ENCODE measurements around the gene FLT1.

Gene FLT1

DNA sequence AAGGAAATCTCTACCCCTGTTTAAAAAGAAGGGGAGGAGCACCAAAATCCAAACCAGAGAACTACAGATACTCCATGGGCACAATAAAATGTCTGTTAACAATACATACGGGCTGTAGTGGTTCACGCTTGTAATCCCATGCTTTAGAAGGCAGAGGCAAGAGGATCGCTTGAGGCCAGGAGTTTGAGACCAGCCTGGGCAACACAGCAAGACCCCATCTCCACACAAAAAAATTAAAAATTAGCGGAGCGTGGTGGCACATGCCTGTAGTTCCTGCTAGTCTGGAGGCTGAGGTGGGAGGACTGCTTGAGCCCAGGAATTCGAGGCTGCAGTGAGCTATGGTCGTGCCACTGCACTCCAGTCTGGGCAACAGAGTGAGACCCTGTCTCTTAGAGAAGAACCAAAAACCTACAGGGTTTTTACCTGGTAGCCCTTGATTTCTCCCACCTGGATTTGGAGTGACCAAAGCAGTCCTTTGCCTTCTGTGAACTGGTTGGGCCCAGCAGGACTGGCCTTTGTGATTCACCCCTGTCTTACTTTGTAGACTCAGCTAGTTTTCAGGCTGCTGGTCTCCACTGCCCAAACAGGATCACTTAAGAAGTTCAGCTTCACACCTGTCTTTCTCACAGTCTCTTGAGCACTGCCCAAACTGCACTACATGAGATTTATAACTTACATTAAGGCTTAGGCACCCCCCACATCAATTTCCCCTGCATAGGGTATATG, 38.7 kb upstream of the FLT1 start:
- no peak for TF ChIP-seq ZNF274 (IDR thresholded peaks at IDR 0.05; ENCODE audit: low read depth, low read length)

DNA sequence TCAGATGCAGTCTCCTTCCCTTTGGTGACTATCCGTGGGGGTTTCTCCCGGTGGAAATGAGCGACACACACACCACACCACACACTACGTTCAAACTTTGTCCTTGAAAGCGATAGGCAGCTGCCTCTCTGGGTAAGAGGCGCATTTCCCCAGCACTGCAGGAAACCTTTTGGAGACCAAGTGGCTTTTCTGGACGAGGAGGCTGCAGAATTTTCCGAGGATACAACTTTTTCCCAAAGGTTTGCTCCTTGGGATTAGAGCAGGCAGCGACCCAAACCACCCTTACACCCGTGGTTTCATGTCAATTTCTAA, 38.2 kb upstream of the FLT1 start:
- H3K4me3 ChIP-seq (ENCODE audit: low read length) = no peak overlapping the region; the same call in 1 of the 2 replicates

More for the DNA sequence above, 38.7 kb upstream of the FLT1 start:
- H3K4me3 ChIP-seq (ENCODE audit: low read length) = no peak overlapping the region

DNA sequence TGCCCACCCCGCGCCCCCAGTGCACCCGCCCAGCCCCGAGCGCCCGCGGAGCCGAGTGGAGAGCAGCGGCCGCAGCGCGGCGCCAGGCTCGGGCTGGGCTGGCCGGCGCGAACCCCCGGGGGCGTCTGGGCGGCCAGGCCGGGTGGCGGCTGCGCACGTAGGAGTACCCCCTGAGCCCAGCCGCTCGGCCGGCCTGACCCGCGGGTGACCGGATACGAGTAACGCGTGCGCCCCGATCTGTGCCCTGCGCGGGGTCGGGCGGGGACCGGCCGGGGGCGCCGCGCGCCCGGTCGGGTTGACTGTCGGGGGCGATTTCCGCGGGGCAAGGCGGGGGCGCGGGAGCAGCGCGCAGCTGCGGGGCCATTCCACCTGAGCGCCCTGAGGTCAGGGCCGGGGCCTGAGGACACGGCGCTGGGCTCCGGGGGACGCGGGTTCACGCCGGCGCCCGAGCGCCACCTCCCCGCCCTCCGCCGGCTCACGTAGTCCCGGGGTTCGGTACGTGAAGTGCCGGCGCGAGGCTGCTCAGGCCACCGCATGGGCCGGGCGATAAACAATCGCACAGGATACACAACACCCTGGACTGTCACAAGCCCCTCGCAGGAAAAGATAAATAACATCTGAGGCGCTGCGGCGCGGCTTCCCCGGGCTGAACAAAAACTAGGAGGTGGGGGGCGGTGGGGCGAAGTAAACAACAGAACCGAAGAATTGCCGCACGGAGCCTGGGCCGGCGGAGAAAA, 37.6 kb upstream of the FLT1 start:
- peak overlapping the region; percentile 39; the same call in 1 of the 2 replicates for H3K4me3 ChIP-seq (ENCODE audit: low read length)
- TF ChIP-seq ZNF274 (IDR thresholded peaks at IDR 0.05; ENCODE audit: low read depth, low read length) = no peak

More for the DNA sequence above, 38.2 kb upstream of the FLT1 start:
- TF ChIP-seq ZNF274 (IDR thresholded peaks at IDR 0.05; ENCODE audit: low read depth, low read length) = no peak

DNA sequence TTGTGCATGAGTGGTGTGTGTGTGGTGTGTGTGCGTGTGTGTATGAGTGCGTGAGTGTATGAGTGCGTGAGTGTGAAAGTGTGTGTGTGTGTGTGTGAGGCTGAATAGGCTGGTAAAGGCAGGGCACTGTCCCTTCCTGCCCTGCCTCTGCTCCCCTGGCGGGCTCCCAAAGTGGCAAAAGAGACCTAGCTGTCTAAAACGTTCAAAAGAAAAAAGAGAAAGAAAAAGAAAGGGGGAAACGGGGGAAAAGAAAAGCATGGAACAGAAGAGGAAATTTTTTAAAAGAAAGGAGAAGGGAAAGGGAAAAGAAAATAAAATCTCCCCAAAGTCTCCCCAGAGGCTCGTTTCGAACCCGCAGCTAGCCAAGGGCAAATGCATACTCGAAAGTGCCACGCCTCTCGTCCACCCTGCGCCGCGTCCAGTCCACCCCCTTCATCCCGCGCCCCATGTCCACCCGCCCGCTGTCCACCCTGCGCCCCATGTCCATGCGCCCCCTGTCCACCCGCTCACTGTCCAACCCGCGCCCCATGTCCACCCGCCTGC, 37.0 kb upstream of the FLT1 start:
- no peak for TF ChIP-seq ZNF274 (IDR thresholded peaks at IDR 0.05; ENCODE audit: low read depth, low read length)
- peak overlapping the region; percentile 39; the same call in 1 of the 2 replicates for H3K4me3 ChIP-seq (ENCODE audit: low read length)

DNA sequence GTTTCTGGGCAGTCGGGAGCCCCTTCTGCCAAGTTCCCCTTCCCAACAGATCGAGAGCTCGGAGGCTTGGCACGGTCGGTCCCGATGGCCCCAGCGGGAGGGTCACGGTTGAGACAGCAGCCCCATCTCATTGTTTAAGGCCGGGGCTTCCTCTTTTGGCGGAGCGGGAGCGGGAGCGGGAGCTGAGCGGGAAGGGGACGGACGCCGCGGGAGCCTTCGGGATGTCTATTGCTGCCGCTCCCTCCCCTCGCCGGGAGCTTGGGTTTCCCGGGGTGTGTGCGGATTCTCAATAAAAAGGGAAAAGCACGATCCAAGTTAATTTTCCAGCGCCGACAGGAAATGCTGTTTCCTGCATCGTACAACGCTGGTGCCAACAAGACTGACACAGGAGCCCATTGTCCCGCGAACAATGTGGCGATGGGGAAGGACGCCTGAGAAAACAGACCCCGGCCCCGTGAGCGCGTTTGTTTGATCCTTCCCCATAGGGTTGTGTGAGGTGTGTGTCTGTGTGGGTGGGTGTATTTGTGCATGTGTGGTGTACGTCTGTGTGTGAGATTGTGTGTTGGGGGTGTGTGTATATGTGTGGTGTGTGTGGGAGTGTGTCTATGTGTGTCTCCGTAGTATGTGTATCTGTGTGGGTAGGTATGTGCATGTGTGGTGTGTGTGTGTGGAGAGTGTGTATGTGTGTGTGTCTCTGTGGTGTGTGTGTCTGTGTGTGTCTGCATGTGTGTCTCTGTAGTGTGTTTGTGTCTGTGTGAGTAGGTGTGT, 36.3 kb upstream of the FLT1 start:
- H3K4me3 ChIP-seq (ENCODE audit: low read length) = peak overlapping the region; percentile 39; the same call in 1 of the 2 replicates
- TF ChIP-seq ZNF274 (IDR thresholded peaks at IDR 0.05; ENCODE audit: low read depth, low read length) = no peak

DNA sequence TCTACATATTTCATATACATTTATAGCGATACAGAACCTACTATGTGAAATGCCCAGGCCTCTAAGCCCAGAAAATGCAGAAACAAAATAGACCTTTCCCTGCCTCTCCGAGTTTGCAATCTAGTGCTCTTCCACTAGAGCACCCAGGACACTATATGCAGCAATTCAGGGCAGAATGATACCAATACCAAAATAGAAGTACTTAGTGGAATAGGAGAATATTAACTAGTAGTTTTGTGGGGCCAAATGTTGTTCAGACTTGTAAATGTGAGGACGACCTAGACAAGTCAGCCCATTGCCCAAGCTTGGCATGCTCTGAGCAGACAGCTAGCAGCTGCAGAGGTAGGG, 35.8 kb upstream of the FLT1 start:
- TF ChIP-seq ZNF274 (IDR thresholded peaks at IDR 0.05; ENCODE audit: low read depth, low read length) = no peak
- H3K4me3 ChIP-seq (ENCODE audit: low read length) = peak overlapping the region; percentile 39; the same call in 1 of the 2 replicates

DNA sequence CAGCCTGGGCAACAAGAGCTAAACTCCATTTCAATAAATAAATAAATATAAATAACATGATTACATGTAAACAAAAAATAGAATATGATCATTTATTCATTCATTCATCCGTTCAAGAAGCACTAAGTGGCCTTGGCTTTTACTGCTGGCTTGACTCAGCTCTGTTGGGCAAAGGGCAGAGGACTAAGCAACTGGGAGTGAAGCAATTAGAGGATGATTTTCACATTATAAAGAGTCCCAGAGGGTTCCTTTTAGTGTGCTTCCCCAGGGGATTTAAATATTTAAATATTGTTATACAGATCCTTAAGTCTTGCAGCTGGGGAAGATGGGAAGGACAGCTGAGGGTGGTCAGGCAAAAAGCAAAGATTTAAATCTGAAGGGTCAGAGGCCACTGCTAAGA, 34.9 kb upstream of the FLT1 start:
- no peak overlapping the region for H3K4me3 ChIP-seq (ENCODE audit: low read length)
- no peak for TF ChIP-seq ZNF274 (IDR thresholded peaks at IDR 0.05; ENCODE audit: low read depth, low read length)

DNA sequence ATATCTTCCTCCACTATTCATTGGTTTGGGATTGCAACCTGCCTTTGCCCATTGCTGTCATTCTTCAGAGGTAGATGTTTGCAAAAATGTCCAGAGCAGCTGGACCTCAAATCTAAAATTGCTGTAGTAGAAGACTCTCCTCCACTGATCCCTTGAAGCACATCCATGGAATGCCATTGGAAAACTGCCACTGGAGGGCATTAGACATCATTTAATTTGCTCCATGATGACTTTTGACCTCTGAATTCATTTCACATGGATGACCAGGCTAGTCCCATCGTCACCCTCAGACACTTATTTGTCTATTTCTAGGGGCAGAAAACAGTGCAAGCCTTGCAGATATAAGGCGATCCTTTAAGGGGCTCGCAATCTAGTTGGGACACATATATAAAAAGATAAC, 33.9 kb upstream of the FLT1 start:
- no peak overlapping the region for H3K4me3 ChIP-seq (ENCODE audit: low read length)
- TF ChIP-seq ZNF274 (IDR thresholded peaks at IDR 0.05; ENCODE audit: low read depth, low read length) = no peak

DNA sequence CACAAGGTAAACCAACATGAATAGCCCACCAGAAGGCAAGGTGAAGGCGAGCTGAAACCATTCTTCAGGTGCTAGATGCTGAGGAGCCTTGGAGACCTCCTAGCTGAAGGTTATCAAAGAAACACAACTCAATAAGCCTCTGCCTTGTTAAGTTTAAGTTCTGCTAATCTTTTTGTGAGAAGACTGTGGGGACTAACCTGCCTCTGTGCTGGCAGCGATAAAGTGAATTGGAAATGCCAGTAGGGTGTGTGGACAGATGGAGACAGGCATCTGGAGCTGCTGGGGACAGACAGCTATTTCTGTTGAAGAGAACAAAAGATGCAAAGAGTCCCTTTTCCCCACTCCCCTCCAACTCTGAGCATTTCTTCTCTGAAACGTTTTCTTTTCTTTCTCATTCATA, 33.5 kb upstream of the FLT1 start:
- no peak for TF ChIP-seq ZNF274 (IDR thresholded peaks at IDR 0.05; ENCODE audit: low read depth, low read length)
- H3K4me3 ChIP-seq (ENCODE audit: low read length) = no peak overlapping the region

DNA sequence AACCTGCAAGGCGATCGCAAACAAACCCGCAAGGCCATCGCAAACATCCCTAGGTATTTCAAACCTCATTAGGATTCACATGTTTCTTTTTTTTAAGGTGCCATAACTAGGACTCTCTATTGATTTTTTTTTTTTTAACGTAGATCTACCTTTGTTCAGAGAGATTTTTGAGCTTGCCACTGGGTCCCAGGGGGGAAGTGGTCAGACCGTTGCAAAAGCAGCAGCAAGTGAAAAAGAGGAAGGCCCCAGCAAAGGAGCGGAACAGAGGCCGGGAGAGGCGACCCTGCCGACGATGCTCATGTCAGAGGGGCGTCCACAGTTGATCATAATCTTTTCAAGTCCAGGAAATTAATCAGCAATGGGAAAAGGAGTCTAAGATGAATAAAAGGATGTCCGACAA, 32.7 kb upstream of the FLT1 start:
- no peak overlapping the region; the same call in 1 of the 2 replicates for H3K4me3 ChIP-seq (ENCODE audit: low read length)
- no peak for TF ChIP-seq ZNF274 (IDR thresholded peaks at IDR 0.05; ENCODE audit: low read depth, low read length)

DNA sequence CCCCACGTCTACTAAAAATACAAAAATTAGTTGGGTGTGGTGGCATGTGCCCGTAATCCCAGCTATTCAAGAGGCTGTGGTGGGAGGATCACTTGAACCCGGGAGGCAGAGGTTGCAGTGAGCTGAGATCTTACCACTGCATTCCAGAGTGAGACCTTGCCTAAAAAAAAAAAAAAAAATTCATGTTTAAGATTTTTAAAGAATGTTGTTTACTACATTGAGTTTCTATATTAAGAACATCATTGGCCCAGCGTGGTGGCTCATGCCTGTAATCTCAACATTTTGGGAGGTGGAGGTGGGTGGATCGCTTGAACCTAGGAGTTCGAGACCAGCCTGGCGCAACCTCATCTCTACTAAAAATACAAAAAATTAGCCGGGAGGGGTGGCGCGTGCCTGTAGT, 31.9 kb upstream of the FLT1 start:
- no peak for TF ChIP-seq ZNF274 (IDR thresholded peaks at IDR 0.05; ENCODE audit: low read depth, low read length)
- no peak overlapping the region for H3K4me3 ChIP-seq (ENCODE audit: low read length)

DNA sequence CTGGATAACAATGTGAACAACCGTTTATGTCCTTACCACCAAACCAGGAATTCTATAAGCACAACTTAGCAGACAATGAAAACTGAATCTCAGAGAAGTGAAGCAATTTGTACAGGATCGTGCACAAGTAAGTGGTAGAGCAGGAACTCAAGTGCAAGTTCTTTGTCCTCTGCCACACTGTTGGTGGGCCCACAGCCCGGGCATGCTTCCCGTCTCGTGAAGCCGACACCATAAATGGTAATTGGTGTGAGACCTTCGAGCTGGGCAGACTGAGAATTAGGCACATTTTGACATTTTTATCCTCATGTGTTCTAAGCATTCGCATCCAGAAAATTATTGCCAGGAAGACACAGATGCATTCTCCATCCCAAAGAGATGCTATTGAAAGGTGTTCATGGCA, 27.9 kb upstream of the FLT1 start:
- no peak overlapping the region for H3K4me3 ChIP-seq (ENCODE audit: low read length)
- TF ChIP-seq ZNF274 (IDR thresholded peaks at IDR 0.05; ENCODE audit: low read depth, low read length) = no peak

DNA sequence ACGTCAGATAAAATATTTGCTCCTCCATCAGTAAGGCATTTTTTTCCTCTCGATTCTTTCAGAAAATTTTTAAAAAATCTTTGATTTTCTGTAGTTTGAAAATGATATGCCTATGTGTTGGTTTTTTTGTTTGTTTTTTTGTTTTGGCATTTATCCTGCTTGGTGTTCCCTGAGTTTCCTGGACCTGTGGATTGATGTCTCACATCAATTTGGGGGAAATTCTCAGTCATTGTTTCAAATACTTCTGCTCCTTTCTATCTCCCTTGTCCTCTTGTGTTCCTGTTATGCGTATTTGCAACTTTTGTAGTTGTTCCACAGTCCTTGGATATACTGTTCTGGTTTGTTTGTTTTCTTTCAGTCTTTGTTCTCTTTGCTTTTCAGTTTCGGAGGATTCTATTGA, 18.8 kb upstream of the FLT1 start:
- H3K4me3 ChIP-seq (ENCODE audit: low read length) = no peak overlapping the region
- no peak for TF ChIP-seq ZNF274 (IDR thresholded peaks at IDR 0.05; ENCODE audit: low read depth, low read length)

DNA sequence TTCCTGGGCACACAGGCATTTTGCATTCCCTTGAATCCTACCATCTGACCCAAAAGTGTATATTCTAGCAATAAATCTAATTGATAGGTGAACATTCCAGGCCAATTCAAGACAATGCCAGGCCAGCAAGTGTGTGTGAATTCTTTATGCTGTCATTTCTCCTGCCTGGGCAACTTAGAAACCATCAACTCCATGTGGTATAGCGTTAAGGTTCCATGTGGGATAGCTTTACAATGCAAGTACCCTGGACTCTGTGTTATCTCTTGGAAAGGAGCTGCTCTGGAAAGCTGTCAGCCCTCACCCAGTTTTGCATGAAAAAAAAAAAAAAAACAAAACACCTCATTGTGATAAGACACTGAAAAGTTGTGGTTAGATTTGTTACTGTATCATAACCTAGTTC, 15.6 kb upstream of the FLT1 start:
- H3K4me3 ChIP-seq (ENCODE audit: low read length) = no peak overlapping the region
- TF ChIP-seq ZNF274 (IDR thresholded peaks at IDR 0.05; ENCODE audit: low read depth, low read length) = no peak

All from GM08714 (cell line).